Cortex of kidney (tissue), 1 donor: Measurements from ENCODE around the gene LARGE1.

Source experiments
- DNase-seq: peaks from one replicate; lab custom pipeline; 2025; lab: John Stamatoyannopoulos, UW

LARGE1 gene

DNA sequence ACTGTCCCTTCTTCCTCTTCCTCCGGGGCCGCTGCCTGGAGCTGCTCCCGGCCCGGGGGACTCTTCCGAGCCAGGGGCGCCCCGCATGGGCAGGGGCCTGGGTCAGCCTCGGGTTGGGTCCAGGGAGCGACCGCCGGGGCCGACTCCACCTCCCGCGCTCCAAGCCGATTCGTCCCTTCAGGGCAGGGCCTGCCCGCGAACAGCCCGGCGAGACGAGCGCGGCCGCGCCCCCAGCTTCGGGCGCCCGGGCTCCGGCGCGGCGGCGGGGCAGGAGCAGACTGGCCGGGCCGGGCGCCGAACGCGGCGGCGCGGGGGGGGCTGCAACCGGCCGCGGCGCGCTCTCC lies at the start of gene LARGE1:
TSS of gene LARGE1 (minus strand) at position 280 of the 344 bp plus-strand sequence.
- DNase-seq = no peak

GRCh38 chr22:33969045-33969444 lies 48.8 kb upstream of the LARGE1 start:
- no peak for DNase-seq

DNA sequence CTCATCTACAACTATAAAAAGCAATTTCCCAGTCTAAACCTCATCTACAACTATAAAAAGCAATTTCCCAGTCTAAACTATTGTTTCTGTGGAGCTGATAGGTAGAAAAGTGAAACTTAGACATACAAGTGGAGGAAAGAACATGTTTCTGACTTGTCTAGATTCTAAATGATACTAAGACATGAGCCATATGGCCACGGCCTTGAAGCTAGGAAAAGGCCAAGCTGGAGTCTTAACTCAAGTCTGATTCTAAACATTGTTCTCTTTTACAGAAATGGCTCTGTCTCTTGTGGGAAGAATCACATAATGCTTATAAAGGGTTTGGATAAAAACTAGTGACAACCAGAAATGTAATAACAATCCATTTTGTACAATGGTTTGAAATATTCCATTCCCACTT lies 43.8 kb upstream of the LARGE1 start:
- DNase-seq = no peak

DNA sequence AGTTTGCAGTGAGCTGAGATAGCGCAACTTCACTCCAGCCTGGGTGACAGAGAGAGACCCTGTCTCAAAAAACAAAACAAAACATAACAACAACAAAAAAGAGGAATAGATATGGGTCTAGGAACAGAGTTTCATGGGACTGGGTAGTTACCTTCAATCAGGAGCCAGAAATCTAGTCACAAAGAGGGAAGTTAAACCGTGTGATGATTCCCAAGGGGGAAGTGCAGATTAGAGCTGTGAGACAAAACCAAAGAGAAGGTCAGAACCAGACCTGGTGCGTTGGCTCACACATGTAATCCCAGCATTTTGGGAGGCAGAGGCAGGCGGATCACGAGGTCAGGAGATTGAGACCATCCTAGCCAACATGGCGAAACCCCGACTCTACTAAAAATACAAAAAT lies 42.1 kb upstream of the LARGE1 start:
- no peak for DNase-seq

DNA sequence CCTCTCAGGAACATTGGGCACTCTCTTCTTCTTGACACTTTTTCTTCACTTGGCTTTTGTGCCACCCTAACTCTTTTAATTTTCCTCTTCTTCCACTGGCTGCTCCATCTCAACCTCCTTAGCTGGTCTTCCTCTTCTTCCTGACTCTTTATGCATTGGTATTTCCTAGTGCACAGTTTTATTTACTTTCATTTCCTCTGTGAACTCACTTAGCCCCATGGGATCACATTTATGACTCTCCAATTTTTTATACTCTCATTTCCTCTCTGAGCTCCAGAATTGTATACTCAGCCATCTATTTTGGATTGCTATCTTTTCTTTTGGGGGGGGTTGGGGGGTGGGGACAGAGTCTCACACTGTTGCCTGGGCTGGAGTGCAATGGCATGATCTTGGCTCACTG lies 38.5 kb upstream of the LARGE1 start:
- DNase-seq = no peak

DNA sequence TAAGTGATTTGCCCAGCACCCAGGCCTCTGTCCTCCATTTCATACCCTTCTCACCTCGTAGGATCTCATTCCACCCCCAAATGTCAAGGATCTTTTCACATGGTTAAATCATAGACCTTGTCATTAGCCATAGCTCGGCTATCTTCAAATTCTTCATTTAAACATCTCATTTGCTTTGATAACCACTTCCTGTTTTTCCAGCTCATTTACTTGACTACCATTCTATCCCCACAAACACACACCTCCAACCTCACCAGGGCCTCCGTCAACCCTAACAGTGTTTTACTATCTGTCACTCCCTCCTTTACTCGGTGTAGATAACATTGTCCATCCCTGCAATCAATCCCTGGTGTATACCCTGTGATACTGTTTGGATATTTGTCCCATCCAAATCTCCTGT lies 36.8 kb upstream of the LARGE1 start:
- DNase-seq = no peak

DNA sequence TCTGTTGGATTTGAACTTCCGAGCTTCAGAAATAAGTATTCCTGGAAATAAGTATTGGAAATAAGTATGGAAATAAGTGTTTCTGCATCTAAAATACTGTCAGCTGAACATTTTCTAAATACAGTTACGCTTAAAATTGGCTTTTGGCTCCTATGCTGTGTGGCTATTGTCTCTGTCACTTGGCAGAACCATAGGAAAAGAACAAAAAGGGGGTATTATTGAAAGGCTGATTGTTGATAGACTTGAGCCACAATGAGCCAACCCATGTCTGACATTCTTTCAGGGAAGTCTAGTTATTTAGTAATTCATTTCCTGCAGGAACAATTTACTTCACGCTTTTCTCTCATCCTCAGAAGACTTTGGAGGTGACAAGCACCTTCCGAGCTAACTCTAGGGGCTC lies 32.5 kb upstream of the LARGE1 start:
- no peak for DNase-seq

DNA sequence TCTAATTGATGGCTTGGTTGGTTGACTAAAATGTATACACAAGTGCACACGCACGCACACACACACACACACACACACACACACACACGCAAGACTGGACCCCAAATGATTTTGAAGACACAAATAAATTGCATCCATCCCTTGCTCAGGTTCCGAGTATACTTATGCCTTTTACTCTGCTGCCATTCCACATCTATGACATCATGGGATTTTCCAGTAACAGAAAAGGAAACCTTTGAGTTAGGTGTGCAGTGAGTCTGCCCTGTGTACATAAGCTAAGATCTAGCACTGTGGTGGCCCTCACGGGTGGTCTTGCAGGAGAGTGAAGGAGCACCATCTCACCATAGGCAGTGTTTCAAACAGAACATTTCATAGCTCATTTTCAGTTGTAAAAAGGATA lies 20.5 kb upstream of the LARGE1 start:
- no peak for DNase-seq

DNA sequence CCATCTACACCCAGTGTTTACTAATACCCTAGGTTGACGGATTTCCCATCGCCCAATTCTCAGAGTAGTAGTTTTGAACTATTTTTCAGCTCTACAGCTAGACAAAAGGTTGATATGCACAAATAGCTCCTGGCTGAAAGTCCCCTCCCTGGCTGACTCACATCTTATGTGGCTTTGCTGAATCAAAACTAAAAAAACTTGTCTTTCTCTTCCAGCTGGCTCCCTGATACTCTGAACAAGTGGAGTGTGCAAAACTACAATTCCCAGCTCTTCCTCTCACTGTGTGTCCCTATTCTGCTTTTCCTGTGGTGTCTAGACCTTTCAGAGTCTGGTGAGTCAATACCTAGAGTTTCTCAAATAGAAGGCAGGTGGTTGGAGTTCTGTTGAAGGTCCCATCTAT lies 12.7 kb upstream of the LARGE1 start:
- DNase-seq = no peak

DNA sequence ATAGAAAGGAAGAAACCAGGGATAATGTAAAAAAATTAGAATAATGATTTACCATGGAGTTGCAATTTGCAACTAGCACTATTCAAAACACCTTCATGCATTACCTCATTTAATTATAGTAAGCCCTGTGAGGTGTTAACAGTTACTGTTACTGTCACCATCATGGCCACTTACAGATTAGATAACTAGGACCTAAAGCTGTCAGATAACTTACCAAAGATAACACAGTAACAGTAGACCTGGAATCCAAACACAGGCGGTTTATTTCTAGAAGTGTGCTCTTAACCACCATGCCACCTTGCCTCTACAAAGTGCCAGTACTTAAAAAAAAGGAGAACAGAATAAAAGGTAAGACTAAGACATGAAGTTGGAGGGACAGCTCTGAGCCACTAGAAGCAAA lies 11.1 kb upstream of the LARGE1 start:
- DNase-seq = no peak

- DNase-seq = no peak
These were observed 7.5 kb upstream of the LARGE1 start for GRCh38 chr22:33927752-33928151.

GRCh38 chr22:33925194-33925593 lies 4.9 kb upstream of the LARGE1 start:
- DNase-seq = no peak

GRCh38 chr22:33923660-33924246 lies 3.5 kb upstream of the LARGE1 start:
- DNase-seq = no peak

- no peak for DNase-seq
These were observed 2.8 kb upstream of the LARGE1 start for GRCh38 chr22:33923033-33923432.

DNA sequence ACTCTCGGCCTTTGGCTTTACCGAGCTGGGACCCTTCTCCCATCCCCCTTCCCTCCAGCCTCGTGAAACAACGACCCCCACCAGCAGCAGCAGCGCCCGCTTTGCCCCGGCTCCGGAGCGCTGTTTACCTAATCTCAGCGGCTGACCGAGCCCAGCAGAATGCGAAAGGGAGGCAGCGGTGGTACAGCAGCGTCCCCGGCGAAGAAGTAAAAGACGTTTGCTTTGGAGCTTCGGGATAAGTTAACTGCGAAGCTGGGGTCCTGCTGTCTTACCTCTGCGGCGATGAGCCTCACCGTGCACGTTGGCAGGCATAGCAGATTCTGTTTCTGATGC lies 2.0 kb upstream of the LARGE1 start:
- no peak for DNase-seq

DNA sequence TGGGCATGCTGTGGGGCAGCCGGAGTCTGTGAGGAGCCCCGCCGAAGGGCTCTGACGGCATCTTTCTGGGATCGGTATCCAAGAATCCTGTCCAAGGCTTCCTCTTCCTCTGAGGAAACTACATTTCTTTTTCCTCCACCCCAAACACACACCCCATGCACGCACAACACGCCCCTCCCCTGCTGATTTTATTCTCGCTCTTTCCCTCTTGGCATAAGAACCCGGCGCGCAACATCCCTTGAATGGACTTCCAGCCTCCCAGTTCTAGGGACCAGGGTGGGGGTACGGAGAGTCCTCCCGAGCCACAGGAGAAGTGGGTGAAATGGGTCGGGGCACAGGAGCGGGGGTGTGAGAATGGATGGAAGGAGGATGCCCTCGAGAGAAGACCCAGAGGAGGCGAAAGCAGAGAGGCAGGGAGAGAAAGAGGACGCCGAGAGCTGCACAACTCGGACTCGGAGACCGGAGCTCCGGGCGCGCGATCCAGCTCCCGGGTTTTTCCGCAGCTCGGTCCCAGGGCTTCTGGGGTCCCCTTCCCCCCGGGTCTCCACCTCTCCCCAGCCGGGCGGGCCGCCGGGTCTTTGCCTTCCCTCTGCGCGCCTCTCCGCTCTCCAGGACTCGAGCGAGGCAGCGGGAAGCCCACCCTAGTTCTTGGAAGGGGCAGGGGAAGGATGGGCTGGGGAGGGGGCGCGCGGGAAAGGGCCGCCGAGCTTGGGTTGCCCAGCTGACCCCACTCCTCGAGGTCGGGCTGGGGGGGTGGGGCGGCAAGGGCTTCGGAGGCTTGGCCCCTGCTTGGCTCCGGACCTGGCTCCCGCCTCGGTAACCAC lies 1.5 kb upstream of the LARGE1 start:
- no peak for DNase-seq

DNA sequence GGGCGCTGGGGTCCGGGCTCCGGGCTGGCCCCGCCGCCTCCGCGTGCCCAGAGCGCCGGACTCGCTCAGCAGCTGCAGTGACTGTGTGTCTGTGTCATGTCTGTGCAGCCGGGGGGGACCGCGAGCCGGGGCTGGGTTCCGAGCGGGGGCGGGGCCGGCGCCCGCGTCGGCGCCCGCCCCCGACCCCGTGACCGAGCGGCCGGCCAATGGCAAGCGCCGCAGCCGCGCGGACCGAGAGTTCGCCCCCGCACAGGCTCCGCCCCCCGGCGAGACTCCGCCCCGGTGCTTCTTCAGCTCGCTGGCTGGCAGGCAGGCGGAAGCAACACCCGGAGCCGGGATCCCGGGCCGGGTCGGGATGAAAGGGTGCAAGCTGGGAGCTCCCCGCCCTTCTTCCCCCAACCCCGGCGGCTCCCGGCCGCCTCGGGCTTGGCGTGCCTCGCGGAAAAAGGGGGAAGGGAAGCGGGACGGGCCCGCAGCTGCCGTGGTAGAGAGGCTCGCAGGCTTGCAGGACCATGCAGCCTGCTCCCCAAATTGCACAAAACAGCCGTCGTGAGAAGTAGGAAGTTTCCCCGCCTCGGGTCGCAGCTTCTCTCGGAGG lies 750 bp upstream of the LARGE1 start:
- DNase-seq = peak; percentile 64

DNA sequence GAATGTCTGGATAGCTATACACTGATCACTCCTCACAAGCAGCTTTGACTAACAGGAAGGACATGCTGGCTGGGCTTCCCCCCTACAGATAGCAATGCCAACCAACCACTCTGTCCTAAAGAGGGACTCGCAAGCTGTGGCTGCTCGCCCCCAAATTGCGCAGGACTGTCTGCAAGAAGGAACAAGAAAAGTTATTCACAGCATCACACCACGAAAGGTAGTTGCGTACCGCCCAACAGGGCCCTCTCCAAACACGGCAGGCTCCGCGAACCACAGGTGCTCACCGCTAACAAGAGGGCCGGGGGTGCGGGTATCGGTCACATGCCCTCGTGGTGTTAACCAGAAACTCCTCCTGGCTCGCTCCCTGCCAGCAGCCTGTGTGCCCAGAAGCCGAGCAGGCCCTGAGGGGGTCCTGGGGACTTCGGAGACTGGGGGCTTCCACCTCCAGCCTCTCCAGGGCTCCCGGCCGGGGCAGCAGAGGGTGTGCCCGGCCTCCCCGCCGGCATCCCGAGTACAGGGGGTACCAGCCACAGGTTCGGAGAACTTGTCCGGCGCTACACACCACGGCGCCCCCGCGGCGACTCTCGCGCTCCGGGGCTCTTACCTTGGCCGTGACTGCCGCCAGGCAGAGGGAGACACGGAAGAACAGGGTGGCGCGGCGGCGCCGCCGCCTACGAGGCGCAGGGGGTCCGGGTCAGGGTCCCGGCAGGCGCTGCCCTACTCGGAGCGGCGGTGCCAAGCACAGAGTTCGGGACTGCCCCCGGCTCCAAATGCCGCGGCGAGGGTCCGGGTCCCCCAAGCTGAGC lies 682 bp downstream of the LARGE1 start:
- no peak for DNase-seq

GRCh38 chr22:33918676-33919365 lies 1.5 kb downstream of the LARGE1 start:
- DNase-seq = no peak

DNA sequence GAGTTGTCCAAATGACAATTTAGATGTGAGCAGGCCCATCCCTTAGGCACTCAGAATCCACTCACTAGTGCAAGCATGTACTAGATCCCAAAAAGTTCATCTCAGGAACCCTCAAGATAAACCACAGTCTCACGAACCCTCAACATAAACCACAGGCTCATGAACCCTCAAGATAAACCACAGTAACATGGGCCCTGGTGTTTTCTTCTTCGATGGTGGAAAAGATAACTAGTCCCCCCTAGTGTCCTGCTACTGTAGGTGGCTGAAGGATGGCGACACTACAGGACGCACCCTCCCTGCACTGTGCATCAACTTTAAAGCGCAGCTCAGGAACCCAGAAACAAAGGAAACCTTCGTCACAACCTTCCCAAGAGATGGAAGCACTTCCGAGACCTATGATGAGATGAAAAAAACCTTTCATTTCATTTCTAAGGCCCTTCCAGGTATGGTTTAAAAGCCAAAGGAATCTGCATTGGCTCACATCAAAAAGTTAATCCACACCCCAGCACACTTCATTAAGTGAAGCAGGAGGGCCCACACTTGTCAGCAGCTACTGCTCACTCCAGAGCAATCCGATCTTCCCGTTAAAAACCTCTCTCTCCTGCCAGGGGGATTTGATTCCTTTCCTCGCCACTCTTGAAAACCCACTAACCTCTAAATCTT lies 2.4 kb downstream of the LARGE1 start:
- DNase-seq = no peak

GRCh38 chr22:33914699-33915098 lies 5.6 kb downstream of the LARGE1 start:
- DNase-seq = no peak

DNA sequence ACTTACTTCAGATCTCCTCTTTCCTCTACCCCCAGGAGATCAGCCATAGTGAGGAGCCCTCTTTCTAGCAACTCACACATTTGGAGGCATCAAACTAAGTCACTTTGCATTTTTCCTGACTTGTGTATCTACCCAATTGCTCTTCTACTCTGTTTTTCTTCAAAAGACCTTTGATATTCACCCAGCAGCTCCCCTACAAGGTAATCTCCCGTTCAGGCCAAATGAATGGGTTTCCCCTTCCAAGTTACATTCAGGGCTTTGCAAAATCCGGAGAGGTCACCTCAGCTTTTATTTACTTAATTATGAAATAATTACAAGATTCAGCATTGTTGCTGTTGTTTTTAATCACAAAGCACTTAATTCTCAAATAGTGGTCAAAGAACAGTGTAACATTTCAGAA lies 6.1 kb downstream of the LARGE1 start:
- no peak for DNase-seq
